Osteoblast (primary cell): Measurements from ENCODE around the gene SVEP1. TPM values are rescaled to one million over a fixed set of nuclear protein-coding genes. Genes with fewer than 3 reads are reported as not detected.
"Not testable (repeated sequence)": the region's sequence is repeated elsewhere in the genome, so short reads cannot be mapped to it uniquely, and the experiment has no call there.

Experiments
- DNase-seq: peaks from one replicate; pipeline ENCODE4 v3.0.0; 2011; ENCODE audit warnings: low spot score, mixed read lengths; ENCODE audit not compliant: insufficient read length; ENCODE audit errors: missing footprints
- H2AFZ ChIP-seq: 2 replicates; pipeline ENCODE4 v1.6.0; 2011; ENCODE audit warnings: mild to moderate bottlenecking, low read length
- H3K27ac ChIP-seq: 2 replicates; pipeline ENCODE4 v1.5.1; 2011; ENCODE audit warnings: mild to moderate bottlenecking, low read depth, low read length, moderate library complexity
- H3K27me3 ChIP-seq: 2 replicates; pipeline ENCODE4 v1.6.0; 2012; ENCODE audit warnings: mild to moderate bottlenecking, control low read depth, inconsistent platforms, low read length, moderate library complexity; ENCODE audit not compliant: insufficient read depth
- H3K36me3 ChIP-seq: 2 replicates; pipeline ENCODE4 v1.5.1; 2011; ENCODE audit warnings: mild to moderate bottlenecking, low read length, control low read depth, moderate library complexity; ENCODE audit not compliant: insufficient read depth
- H3K4me1 ChIP-seq: 2 replicates; pipeline ENCODE4 v1.5.1; 2011; ENCODE audit warnings: mild to moderate bottlenecking, low read length, control low read depth, moderate library complexity; ENCODE audit not compliant: insufficient read depth
- H3K4me2 ChIP-seq: 2 replicates; pipeline ENCODE4 v1.6.0; 2011; ENCODE audit warnings: mild to moderate bottlenecking, low read length; ENCODE audit not compliant: insufficient read depth
- H3K4me3 ChIP-seq: fragments of 200-600 bp; sonication (generic); 3 replicates; pipeline ENCODE4 v1.5.1; 2012; ENCODE audit warnings: mild to moderate bottlenecking, low read length, inconsistent platforms; ENCODE audit not compliant: insufficient read depth
- H3K79me2 ChIP-seq: 2 replicates; pipeline ENCODE4 v1.6.0; 2012; ENCODE audit warnings: mild to moderate bottlenecking, low read length, control low read depth, inconsistent platforms; ENCODE audit not compliant: insufficient read depth
- H3K9me3 ChIP-seq: 2 replicates; pipeline ENCODE4 v1.5.1; 2011; ENCODE audit warnings: low read depth, low read length, control low read depth
- H4K20me1 ChIP-seq: 2 replicates; pipeline ENCODE4 v1.6.0; 2012; ENCODE audit warnings: mild to moderate bottlenecking, low read length, control low read depth; ENCODE audit not compliant: insufficient read depth
- total RNA-seq: library from RNA; depleted of rRNA; stranded (reverse); fragments of >200 nt; gene quantifications from 2 replicates; pipeline ENCODE4 v1.2.3, GENCODE V29; 2012
- TF ChIP-seq, protein P1 (sequence below): IDR thresholded peaks from 2 replicates; pipeline ENCODE4 v1.5.1; 2011; ENCODE audit warnings: mild to moderate bottlenecking, low read depth, low read length, moderate library complexity; ENCODE audit errors: extremely low read depth

The SVEP1 gene
- total RNA-seq, 1 donor: 37.6 TPM

GRCh38 chr9:110371411-110372007 is 208.0 kb downstream of the SVEP1 start:
- H3K36me3 ChIP-seq: peaks cover 40% of the 10 kb centered on the region

GRCh38 chr9:110370315-110370714 is 209.2 kb downstream of the SVEP1 start:
- peak; percentile 13 for DNase-seq

More at GRCh38 chr9:110371411-110372007, 208.0 kb downstream of the SVEP1 start:
- TF ChIP-seq, protein P1, sequence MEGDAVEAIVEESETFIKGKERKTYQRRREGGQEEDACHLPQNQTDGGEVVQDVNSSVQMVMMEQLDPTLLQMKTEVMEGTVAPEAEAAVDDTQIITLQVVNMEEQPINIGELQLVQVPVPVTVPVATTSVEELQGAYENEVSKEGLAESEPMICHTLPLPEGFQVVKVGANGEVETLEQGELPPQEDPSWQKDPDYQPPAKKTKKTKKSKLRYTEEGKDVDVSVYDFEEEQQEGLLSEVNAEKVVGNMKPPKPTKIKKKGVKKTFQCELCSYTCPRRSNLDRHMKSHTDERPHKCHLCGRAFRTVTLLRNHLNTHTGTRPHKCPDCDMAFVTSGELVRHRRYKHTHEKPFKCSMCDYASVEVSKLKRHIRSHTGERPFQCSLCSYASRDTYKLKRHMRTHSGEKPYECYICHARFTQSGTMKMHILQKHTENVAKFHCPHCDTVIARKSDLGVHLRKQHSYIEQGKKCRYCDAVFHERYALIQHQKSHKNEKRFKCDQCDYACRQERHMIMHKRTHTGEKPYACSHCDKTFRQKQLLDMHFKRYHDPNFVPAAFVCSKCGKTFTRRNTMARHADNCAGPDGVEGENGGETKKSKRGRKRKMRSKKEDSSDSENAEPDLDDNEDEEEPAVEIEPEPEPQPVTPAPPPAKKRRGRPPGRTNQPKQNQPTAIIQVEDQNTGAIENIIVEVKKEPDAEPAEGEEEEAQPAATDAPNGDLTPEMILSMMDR: no peak
- no peak overlapping the region for H3K4me2 ChIP-seq
- DNase-seq: no peak
- H3K4me1 ChIP-seq: peaks cover 15% of the 10 kb centered on the region
- H3K27me3 ChIP-seq: no peaks in the 10 kb centered on the region
- H4K20me1 ChIP-seq: no peaks in the 10 kb centered on the region
- no peak overlapping the region for H2AFZ ChIP-seq
- no peak overlapping the region for H3K4me3 ChIP-seq
- no peak overlapping the region for H3K27ac ChIP-seq
- no peaks in the 10 kb centered on the region for H3K9me3 ChIP-seq
- no peaks in the 10 kb centered on the region for H3K79me2 ChIP-seq

GRCh38 chr9:110364451-110364850 is 215.1 kb downstream of the SVEP1 start:
- no peak for DNase-seq
- Histone ChIP-seq H3K27ac (no peak overlapping the region), H2AFZ (no peak overlapping the region), H3K4me2 (no peak overlapping the region), H3K4me1 (no peaks in the 10 kb centered on the region), H3K9me3 (no peaks in the 10 kb centered on the region), H3K27me3 (no peaks in the 10 kb centered on the region), H3K79me2 (no peaks in the 10 kb centered on the region), H3K4me3 (no peak overlapping the region), H4K20me1 (no peaks in the 10 kb centered on the region), H3K36me3 (peaks cover 22% of the 10 kb centered on the region)
- TF ChIP-seq, protein P1: no peak

More at GRCh38 chr9:110370315-110370714, 209.2 kb downstream of the SVEP1 start:
- Histone ChIP-seq H3K4me2 (no peak overlapping the region), H3K36me3 (peaks cover 42% of the 10 kb centered on the region), H3K27ac (peak overlapping the region; percentile 3), H2AFZ (no peak overlapping the region), H3K79me2 (no peaks in the 10 kb centered on the region), H3K9me3 (no peaks in the 10 kb centered on the region), H3K4me3 (no peak overlapping the region), H4K20me1 (no peaks in the 10 kb centered on the region), H3K4me1 (peaks cover 15% of the 10 kb centered on the region), H3K27me3 (no peaks in the 10 kb centered on the region)
- TF ChIP-seq, protein P1: no peak

GRCh38 chr9:110358992-110359391 is 220.5 kb downstream of the SVEP1 start:
- H3K27me3 ChIP-seq, H2AFZ ChIP-seq, H3K79me2 ChIP-seq, H3K9me3 ChIP-seq, H3K27ac ChIP-seq, DNase-seq, H4K20me1 ChIP-seq, H3K36me3 ChIP-seq, H3K4me2 ChIP-seq, H3K4me3 ChIP-seq, H3K4me1 ChIP-seq: not testable (repeated sequence)
